H9 (cell line): ENCODE data around the gene MXRA7. TPM values are rescaled to one million over a fixed set of nuclear protein-coding genes. Genes with fewer than 3 reads are reported as not detected.

Experiments
- DNase-seq: peaks from one replicate; pipeline ENCODE4 v3.0.0-alpha.2; 2017
- H2AFZ ChIP-seq: one replicate; pipeline ENCODE4 v1.6.1; 2013; ENCODE audit warnings: mild to moderate bottlenecking, low read length, control low read depth, moderate library complexity
- H2AK5ac ChIP-seq: 2 replicates; pipeline ENCODE4 v1.6.1; 2013; ENCODE audit warnings: low read length, control low read depth, mixed read lengths; ENCODE audit not compliant: insufficient read length
- H2BK120ac ChIP-seq: one replicate; pipeline ENCODE4 v1.6.1; 2013; ENCODE audit warnings: low read depth, mild to moderate bottlenecking, low read length, control low read depth, inconsistent platforms; ENCODE audit not compliant: poor library complexity, severe bottlenecking
- H2BK12ac ChIP-seq: 2 replicates; pipeline ENCODE4 v1.6.1; 2013; ENCODE audit warnings: low read length, control low read depth, mixed read lengths, low read depth; ENCODE audit not compliant: insufficient read length
- H2BK15ac ChIP-seq: 2 replicates; pipeline ENCODE4 v1.6.1; 2013; ENCODE audit warnings: low read depth, low read length, control low read depth
- H2BK20ac ChIP-seq: one replicate; pipeline ENCODE4 v1.6.1; 2013; ENCODE audit warnings: low read depth, mild to moderate bottlenecking, low read length, control low read depth, inconsistent platforms; ENCODE audit not compliant: poor library complexity, severe bottlenecking
- H2BK5ac ChIP-seq: 2 replicates; pipeline ENCODE4 v1.6.1; 2013; ENCODE audit warnings: low read length, control low read depth, mixed read lengths; ENCODE audit not compliant: insufficient read length
- H3K14ac ChIP-seq: 2 replicates; pipeline ENCODE4 v1.6.1; 2013; ENCODE audit warnings: low read length, control low read depth; ENCODE audit not compliant: insufficient read depth
- H3K18ac ChIP-seq: 2 replicates; pipeline ENCODE4 v1.6.1; 2013; ENCODE audit warnings: low read depth, mild to moderate bottlenecking, mixed read lengths, low read length, control low read depth; ENCODE audit not compliant: insufficient read length
- H3K23ac ChIP-seq: 2 replicates; pipeline ENCODE4 v1.6.1; 2013; ENCODE audit warnings: low read length, control low read depth, mixed read lengths, low read depth; ENCODE audit not compliant: insufficient read length
- H3K23me2 ChIP-seq: 2 replicates; pipeline ENCODE4 v1.6.1; 2013; ENCODE audit warnings: low read depth, mild to moderate bottlenecking, mixed read lengths, low read length, control low read depth; ENCODE audit not compliant: insufficient read length, poor library complexity, severe bottlenecking
- H3K27ac ChIP-seq: 2 replicates; pipeline ENCODE4 v1.5.1; 2013; ENCODE audit warnings: low read length, control low read depth, mixed read lengths, low read depth; ENCODE audit not compliant: insufficient read length
- H3K27me3 ChIP-seq: 2 replicates; pipeline ENCODE4 v1.6.1; 2013; ENCODE audit warnings: low read length, control low read depth, inconsistent platforms; ENCODE audit not compliant: insufficient read depth
- H3K4ac ChIP-seq: 2 replicates; pipeline ENCODE4 v1.6.1; 2013; ENCODE audit warnings: low read depth, mild to moderate bottlenecking, control low read depth, inconsistent platforms, low read length, moderate library complexity
- H3K4me1 ChIP-seq: 2 replicates; pipeline ENCODE4 v1.6.1; 2013; ENCODE audit warnings: low read length, control low read depth, inconsistent platforms; ENCODE audit not compliant: insufficient read depth
- H3K4me2 ChIP-seq: 2 replicates; pipeline ENCODE4 v1.6.1; 2013; ENCODE audit warnings: low read length, control low read depth, mixed read lengths; ENCODE audit not compliant: insufficient read length, insufficient read depth
- H3K56ac ChIP-seq: 2 replicates; pipeline ENCODE4 v1.6.1; 2013; ENCODE audit warnings: low read depth, mild to moderate bottlenecking, mixed read lengths, low read length, control low read depth; ENCODE audit not compliant: insufficient read length
- H3K79me1 ChIP-seq: 2 replicates; pipeline ENCODE4 v1.6.1; 2013; ENCODE audit warnings: low read depth, mild to moderate bottlenecking, moderate library complexity, low read length, control low read depth, inconsistent platforms; ENCODE audit not compliant: insufficient read depth, poor library complexity, severe bottlenecking
- H3K79me2 ChIP-seq: 2 replicates; pipeline ENCODE4 v1.6.1; 2013; ENCODE audit warnings: low read length, control low read depth, inconsistent platforms; ENCODE audit not compliant: insufficient read depth
- H3K9ac ChIP-seq: 2 replicates; pipeline ENCODE4 v1.6.1; 2013; ENCODE audit warnings: low read length, control low read depth, mixed read lengths; ENCODE audit not compliant: insufficient read length; ENCODE audit errors: extremely low read depth
- H3K9me3 ChIP-seq: one replicate; pipeline ENCODE4 v1.6.1; 2013; ENCODE audit warnings: low read depth, low read length, inconsistent platforms; ENCODE audit not compliant: control insufficient read depth
- H3T11ph ChIP-seq: one replicate; pipeline ENCODE4 v1.6.1; 2013; ENCODE audit warnings: mild to moderate bottlenecking, low read length, control low read depth, inconsistent platforms
- H4K20me1 ChIP-seq: one replicate; pipeline ENCODE4 v1.6.1; 2013; ENCODE audit not compliant: control insufficient read depth, insufficient read length, insufficient read depth
- H4K5ac ChIP-seq: 2 replicates; pipeline ENCODE4 v1.6.1; 2013; ENCODE audit warnings: low read depth, mild to moderate bottlenecking, mixed read lengths, low read length, control low read depth; ENCODE audit not compliant: insufficient read length
- H4K8ac ChIP-seq: replicated peaks from 2 replicates; pipeline ENCODE4 v1.6.1; 2013; ENCODE audit warnings: low read length, control low read depth, mixed read lengths, low read depth; ENCODE audit not compliant: insufficient read length
- H4K91ac ChIP-seq: 2 replicates; pipeline ENCODE4 v1.6.1; 2013; ENCODE audit warnings: low read depth, mild to moderate bottlenecking, moderate library complexity, mixed read lengths, low read length, control low read depth; ENCODE audit not compliant: insufficient read length
- H3K27ac Mint-ChIP-seq, 3 experiments: 2 replicates in 2 of 3; 3 replicates in 1 of 3; pipeline ENCODE4 v1.8.0; 2020 to 2021; ENCODE audit warnings: mixed read lengths in 3 of 3, mild to moderate bottlenecking in 1 of 3, moderate library complexity in 1 of 3
- H3K27me3 Mint-ChIP-seq: 2 replicates; pipeline ENCODE4 v1.8.0; 2021; ENCODE audit warnings: low read depth, mild to moderate bottlenecking, moderate library complexity, mixed read lengths
- H3K36me3 Mint-ChIP-seq, 3 experiments: 2 replicates in 2 of 3; 3 replicates in 1 of 3; pipeline ENCODE4 v1.8.0; 2020 to 2021; ENCODE audit warnings: low read depth in 3 of 3, mixed read lengths in 3 of 3; ENCODE audit not compliant: insufficient read depth in 1 of 3
- H3K4me1 Mint-ChIP-seq, 2 experiments: 2 replicates each; pipeline ENCODE4 v1.8.0; 2020; ENCODE audit warnings: mixed read lengths in 2 of 2
- H3K4me3 Mint-ChIP-seq, 2 experiments: 2 replicates in 1 of 2; 3 replicates in 1 of 2; pipeline ENCODE4 v1.8.0; 2020 to 2021; ENCODE audit warnings: mild to moderate bottlenecking in 2 of 2, mixed read lengths in 2 of 2, moderate library complexity in 1 of 2
- H3K9me3 Mint-ChIP-seq, 2 experiments: 2 replicates in 1 of 2; 3 replicates in 1 of 2; pipeline ENCODE4 v1.8.0; 2020; ENCODE audit warnings: mild to moderate bottlenecking in 2 of 2, mixed read lengths in 2 of 2, moderate library complexity in 1 of 2
- WGBS: extraction: QIAGEN DNeasy Blood & Tissue Kit; methylation state at CpG from one replicate; pipeline ENCODE4 v1.1.7; 2013; ENCODE audit warnings: missing lambda C conversion rate, low lambda C conversion rate, mixed read lengths; ENCODE audit not compliant: insufficient read length; ENCODE audit errors: extremely low coverage; 5-methylcytosine and 5-hydroxymethylcytosine counted together
- total RNA-seq: library from RNA; stranded (reverse); gene quantifications from 2 replicates; pipeline ENCODE4 v1.2.1, GENCODE V29; 2021
- TF ChIP-seq, protein P1 (sequence below): fragments of 200-600 bp; sonication (generic); conservative IDR thresholded peaks from 3 replicates; pipeline ENCODE4 v1.8.0; 2021; ENCODE audit warnings: antibody characterized with exemption, mild to moderate bottlenecking

Gene MXRA7
- total RNA-seq, 1 experiment from 2014 or later, result 28.2 TPM

DNA sequence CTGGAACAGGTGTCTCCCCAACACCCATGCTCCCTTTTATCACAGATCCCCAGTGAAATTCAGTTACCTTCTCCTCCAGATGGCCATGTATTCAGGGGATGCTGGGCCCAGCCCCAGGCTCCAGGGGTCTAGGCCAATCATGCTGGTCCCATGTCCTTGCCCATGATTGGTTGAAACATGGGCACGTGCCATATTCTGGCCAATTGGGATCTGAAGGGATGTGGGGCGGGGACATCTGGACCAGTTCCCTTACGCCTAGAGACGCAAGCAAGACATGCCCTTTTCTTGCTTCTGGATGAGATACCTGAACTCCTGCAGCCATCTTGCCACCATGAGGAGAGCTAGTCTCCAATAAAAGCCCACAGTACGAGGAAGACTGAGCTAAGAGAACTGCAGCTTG is 36.2 kb downstream of the MXRA7 start:
- Mint-ChIP-seq H3K9me3 (no peaks in the 10 kb centered on the region), H3K36me3 (no peaks in the 10 kb centered on the region), H3K4me1 (peaks cover 18 to 22% of the 10 kb centered on the region in 2 experiments), H3K27me3 (no peaks in the 10 kb centered on the region; the same call in 1 of the 2 replicates), H3K27ac (no peak overlapping the region), H3K4me3 (no peak overlapping the region)
- Histone ChIP-seq H3K4me1 (peaks cover 5% of the 10 kb centered on the region), H2AK5ac (no peak overlapping the region), H3K79me1 (no peaks in the 10 kb centered on the region), H3K79me2 (no peaks in the 10 kb centered on the region), H3K9me3 (no peaks in the 10 kb centered on the region), H3T11ph (no peak overlapping the region), H3K4ac (no peak overlapping the region), H4K91ac (no peak overlapping the region), H2BK12ac (no peak overlapping the region), H4K5ac (no peak overlapping the region), H3K23ac (no peak overlapping the region), H3K56ac (no peak overlapping the region), H3K9ac (no peak overlapping the region), H4K20me1 (peaks cover 2% of the 10 kb centered on the region), H2AFZ (no peak overlapping the region), H3K18ac (no peak overlapping the region), H2BK15ac (no peak overlapping the region), H3K14ac (no peak overlapping the region), H2BK5ac (no peak overlapping the region), H4K8ac (no peak overlapping the region), H3K27me3 (no peaks in the 10 kb centered on the region), H3K23me2 (peaks cover 4% of the 10 kb centered on the region), H2BK120ac (no peak overlapping the region), H3K27ac (no peak overlapping the region), H2BK20ac (no peak overlapping the region), H3K4me2 (no peak overlapping the region)
- TF ChIP-seq, protein P1, sequence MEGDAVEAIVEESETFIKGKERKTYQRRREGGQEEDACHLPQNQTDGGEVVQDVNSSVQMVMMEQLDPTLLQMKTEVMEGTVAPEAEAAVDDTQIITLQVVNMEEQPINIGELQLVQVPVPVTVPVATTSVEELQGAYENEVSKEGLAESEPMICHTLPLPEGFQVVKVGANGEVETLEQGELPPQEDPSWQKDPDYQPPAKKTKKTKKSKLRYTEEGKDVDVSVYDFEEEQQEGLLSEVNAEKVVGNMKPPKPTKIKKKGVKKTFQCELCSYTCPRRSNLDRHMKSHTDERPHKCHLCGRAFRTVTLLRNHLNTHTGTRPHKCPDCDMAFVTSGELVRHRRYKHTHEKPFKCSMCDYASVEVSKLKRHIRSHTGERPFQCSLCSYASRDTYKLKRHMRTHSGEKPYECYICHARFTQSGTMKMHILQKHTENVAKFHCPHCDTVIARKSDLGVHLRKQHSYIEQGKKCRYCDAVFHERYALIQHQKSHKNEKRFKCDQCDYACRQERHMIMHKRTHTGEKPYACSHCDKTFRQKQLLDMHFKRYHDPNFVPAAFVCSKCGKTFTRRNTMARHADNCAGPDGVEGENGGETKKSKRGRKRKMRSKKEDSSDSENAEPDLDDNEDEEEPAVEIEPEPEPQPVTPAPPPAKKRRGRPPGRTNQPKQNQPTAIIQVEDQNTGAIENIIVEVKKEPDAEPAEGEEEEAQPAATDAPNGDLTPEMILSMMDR, result no peak
- no peak for DNase-seq
- WGBS, result no CpG with 5 or more reads among the region's 5 CpGs
